Adrenal gland (tissue), 12 donors: Measurements from ENCODE around the gene GRK3. TPM values are rescaled to one million over a fixed set of nuclear protein-coding genes. Genes with fewer than 3 reads are reported as not detected.

ENCODE experiments used
- DNase-seq, 7 donors: peaks; one replicate each; pipeline ENCODE4 v3.0.0-alpha.2; 2019 to 2020
- H3K27ac ChIP-seq, 5 donors: fragments of 200-600 bp; sonication (generic) in 4 of 5; 1 replicate in 3 of 5; 2 replicates in 2 of 5; pipeline versions ENCODE4 v1.5.1 to v1.8.0; 2016 to 2020; ENCODE audit warnings: mild to moderate bottlenecking in 1 of 5
- H3K27me3 ChIP-seq: fragments of 200-600 bp; 2 replicates; pipeline ENCODE4 v1.8.0; 2021
- H3K36me3 ChIP-seq, 2 donors: fragments of 200-600 bp; replicated peaks in 1 of 2; 1 replicate in 1 of 2; 2 replicates in 1 of 2; pipeline versions ENCODE4 v1.5.1 to v1.8.0; 2018 to 2022
- H3K4me1 ChIP-seq, 2 donors: fragments of 200-600 bp; replicated peaks in 1 of 2; 1 replicate in 1 of 2; 2 replicates in 1 of 2; pipeline versions ENCODE4 v1.5.1 to v1.8.0; 2018 to 2021
- H3K4me3 ChIP-seq, 4 donors: fragments of 200-600 bp; sonication (generic) in 3 of 4; one replicate each; pipeline ENCODE4 v1.5.1; 2016 to 2018
- H3K9me3 ChIP-seq, 3 donors: fragments of 200-600 bp; sonication (generic) in 1 of 3; replicated peaks in 1 of 3; 1 replicate in 2 of 3; 2 replicates in 1 of 3; pipeline versions ENCODE4 v1.5.1 to v1.8.0; 2016 to 2021
- POLR2A ChIP-seq, 2 donors: fragments of 450-650 bp; IDR thresholded peaks; one replicate each; pipeline ENCODE4 v1.6.1; 2017; ENCODE audit warnings: antibody characterized with exemption in 2 of 2, mild to moderate bottlenecking in 2 of 2, moderate library complexity in 1 of 2
- WGBS, 4 donors: extraction: QIAGEN DNeasy Blood & Tissue Kit in 2 of 4; methylation state at CpG; one replicate each; pipeline versions ENCODE4 v1.1.5 to v1.1.7; 2013 to 2017; 5-methylcytosine and 5-hydroxymethylcytosine counted together
- intact Hi-C, 2 donors: fragments of 100-400 bp; cut with DNase I; formaldehyde crosslinking; loops; one replicate each; pipeline versions ENCODE4 v1.14.1 to v1.15.0; 2022 to 2023
- polyA plus RNA-seq, 3 donors: library from polyadenylated mRNA; stranded (reverse); fragments of 200-250 nt in 2 of 3; fragments of 350-450 nt in 1 of 3; fragmentation: Illumina TruSeq in 1 of 3; extraction: RNeasy Lipid Tissue Mini Kit (QIAGEN cat#74804) in 1 of 3; gene quantifications; one replicate each; pipeline ENCODE4 v1.2.3, GENCODE V29; 2013 to 2014
- total RNA-seq, 9 donors: library from RNA; depleted of rRNA in 4 of 9; stranded (reverse); fragments of >200 nt in 4 of 9; fragments of 120-200 nt in 1 of 9; fragmentation: NEBNext Ultra II Directional in 1 of 9; extraction: Animal tissue kit (Norgen Biotek cat#: 25700) in 1 of 9; gene quantifications; one replicate each; pipeline versions ENCODE4 v1.1.0 to v1.2.4, GENCODE V29; 2013 to 2023
- TF ChIP-seq, protein P1 (sequence below), 6 experiments: fragments of 450-650 bp in 4 of 6; fragments of 200-600 bp in 2 of 6; sonication (generic) in 1 of 6; IDR thresholded peaks; 1 replicate in 5 of 6; 2 replicates in 1 of 6; pipeline versions ENCODE4 v1.5.1 to v1.8.0; 2016 to 2021; ENCODE audit warnings: antibody characterized with exemption in 6 of 6, mild to moderate bottlenecking in 2 of 6, moderate library complexity in 1 of 6
- donor health status: healthy with polysubstance abuse.
- donor health status: Bipolar disorder and iron deficiency.
- donor health status: DM: yes; HTN: yes; CAD: no.
- donor health status: DM: no; HTN: no; CAD: no.
- donor health status: DM: no; HTN: no; CAD: no.
- donor health status: DM: yes; HTN: yes; CAD: no.

Gene GRK3
- total and polyA plus RNA-seq, 12 donors: 3.2 to 20.9 (median 10.1) TPM

DNA sequence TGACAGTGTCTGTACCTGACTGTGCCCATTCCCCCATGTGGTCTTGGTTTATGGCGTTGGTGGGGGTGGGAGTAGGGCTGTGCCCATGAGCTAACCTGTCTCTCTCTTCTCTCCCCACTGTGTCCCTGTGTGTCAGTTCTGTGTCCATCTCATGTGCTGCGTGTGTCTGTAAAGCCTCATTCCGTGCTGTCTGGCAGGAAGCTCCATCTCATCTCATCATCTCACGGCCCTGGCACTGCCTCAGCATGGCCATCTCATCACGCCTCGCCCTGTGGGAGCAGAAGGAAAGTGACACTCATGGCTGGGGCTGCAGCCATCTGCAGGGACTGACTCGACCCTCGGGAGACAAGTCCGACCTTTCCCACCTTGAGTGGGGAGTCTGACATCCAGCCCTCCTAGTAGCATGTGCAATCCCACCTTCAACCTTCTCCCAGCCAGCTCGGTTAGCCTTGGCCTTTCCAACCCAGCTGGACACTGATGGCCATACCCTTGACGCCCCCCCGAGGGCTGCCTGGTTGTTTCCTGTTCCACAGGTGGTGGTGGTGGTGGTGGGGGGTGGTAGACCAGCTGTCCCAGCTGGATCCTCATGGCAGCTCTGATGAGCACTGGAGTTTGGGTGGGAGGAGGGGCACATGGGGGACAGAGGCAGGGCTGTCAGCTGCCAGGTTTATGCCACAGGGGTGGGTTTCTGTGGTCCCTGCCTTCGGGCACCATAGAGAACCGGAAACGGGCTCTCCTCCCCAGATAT is 196.5 kb downstream of the GRK3 start:
- 78 to 84% (median 81%) methylated on average over 12 to 15 of the region's 15 CpGs for WGBS, 4 donors
- intact Hi-C loops: no loop called here
- Histone ChIP-seq H3K9me3 (no peaks in the 10 kb centered on the region), H3K4me1 (peaks cover 0 to 6% of the 10 kb centered on the region in 2 donors), H3K4me3 (no peak overlapping the region), H3K27ac (no peak overlapping the region), H3K36me3 (no peaks in the 10 kb centered on the region), H3K27me3 (no peaks in the 10 kb centered on the region)
- no peak for DNase-seq
- TF ChIP-seq POLR2A (IDR thresholded peaks at IDR 0.05): no peak
- TF ChIP-seq, protein P1, sequence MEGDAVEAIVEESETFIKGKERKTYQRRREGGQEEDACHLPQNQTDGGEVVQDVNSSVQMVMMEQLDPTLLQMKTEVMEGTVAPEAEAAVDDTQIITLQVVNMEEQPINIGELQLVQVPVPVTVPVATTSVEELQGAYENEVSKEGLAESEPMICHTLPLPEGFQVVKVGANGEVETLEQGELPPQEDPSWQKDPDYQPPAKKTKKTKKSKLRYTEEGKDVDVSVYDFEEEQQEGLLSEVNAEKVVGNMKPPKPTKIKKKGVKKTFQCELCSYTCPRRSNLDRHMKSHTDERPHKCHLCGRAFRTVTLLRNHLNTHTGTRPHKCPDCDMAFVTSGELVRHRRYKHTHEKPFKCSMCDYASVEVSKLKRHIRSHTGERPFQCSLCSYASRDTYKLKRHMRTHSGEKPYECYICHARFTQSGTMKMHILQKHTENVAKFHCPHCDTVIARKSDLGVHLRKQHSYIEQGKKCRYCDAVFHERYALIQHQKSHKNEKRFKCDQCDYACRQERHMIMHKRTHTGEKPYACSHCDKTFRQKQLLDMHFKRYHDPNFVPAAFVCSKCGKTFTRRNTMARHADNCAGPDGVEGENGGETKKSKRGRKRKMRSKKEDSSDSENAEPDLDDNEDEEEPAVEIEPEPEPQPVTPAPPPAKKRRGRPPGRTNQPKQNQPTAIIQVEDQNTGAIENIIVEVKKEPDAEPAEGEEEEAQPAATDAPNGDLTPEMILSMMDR (IDR thresholded peaks at IDR 0.05): no peak

DNA sequence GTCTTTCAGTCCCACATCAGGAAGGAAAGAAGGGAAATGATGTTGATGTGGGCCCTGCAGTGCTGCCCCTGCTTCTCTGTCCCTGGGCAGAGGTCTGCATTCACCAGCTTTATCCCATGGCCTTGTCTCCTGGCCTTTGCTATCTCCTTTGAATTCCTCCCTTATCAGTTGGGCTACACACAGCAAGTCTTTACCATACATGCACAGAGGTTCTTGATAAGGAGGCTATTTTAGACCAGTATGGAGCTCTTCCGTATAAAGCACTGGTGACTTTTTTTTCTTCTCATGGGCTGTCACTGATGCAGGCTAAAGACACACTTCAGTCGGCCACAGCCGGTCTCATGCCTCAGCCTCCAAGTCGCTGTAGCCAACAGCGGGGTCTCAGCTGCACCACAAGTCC is 197.7 kb downstream of the GRK3 start:
- no peaks in the 10 kb centered on the region for H3K27me3 ChIP-seq
- no peaks in the 10 kb centered on the region for H3K36me3 ChIP-seq
- no peak overlapping the region for H3K27ac ChIP-seq
- H3K4me1 ChIP-seq: peaks cover 0 to 6% of the 10 kb centered on the region in 2 donors
- H3K4me3 ChIP-seq: no peak overlapping the region
- no peaks in the 10 kb centered on the region for H3K9me3 ChIP-seq
- TF ChIP-seq, protein P1 (IDR thresholded peaks at IDR 0.05): no peak
- TF ChIP-seq POLR2A (IDR thresholded peaks at IDR 0.05): no peak
- DNase-seq: no peak
- 71 to 88% (median 74%) methylated on average over 4 to 5 of the region's 5 CpGs for WGBS, 4 donors
- intact Hi-C loops: no loop called here

DNA sequence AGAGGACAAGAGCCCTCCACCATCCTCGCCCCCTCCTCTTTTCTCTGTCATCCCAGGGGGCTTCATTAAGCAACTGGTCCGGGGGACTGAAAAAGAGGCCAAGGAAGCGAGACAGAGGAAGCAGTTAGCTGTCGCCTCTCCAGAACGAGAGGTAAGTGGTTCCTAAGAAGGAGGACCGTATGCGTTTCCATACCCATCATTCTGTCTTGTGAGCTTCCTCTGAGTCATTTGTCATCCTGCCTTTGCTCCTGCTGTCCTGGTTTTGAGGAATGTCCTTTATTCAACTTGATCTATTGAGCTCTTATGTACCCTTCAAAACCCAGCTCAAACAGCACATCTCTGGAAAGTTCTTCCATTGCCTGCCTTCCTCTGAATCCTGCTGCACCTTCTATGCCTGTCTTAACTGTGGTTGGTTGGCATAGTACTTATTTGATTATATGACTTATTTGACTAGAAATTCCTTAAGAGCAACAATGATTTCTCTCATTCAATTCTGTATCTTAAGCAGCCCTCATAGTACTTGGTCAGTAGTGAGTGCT is 198.8 kb downstream of the GRK3 start:
- intact Hi-C loops: no loop called here
- H3K36me3 ChIP-seq: no peaks in the 10 kb centered on the region
- no peak overlapping the region for H3K27ac ChIP-seq
- 75 to 88% (median 79%) methylated on average over 7 of the region's 7 CpGs for WGBS, 4 donors
- DNase-seq: no peak
- peaks cover 0 to 6% of the 10 kb centered on the region in 2 donors for H3K4me1 ChIP-seq
- TF ChIP-seq POLR2A (IDR thresholded peaks at IDR 0.05): no peak
- TF ChIP-seq, protein P1 (IDR thresholded peaks at IDR 0.05): no peak
- no peaks in the 10 kb centered on the region for H3K9me3 ChIP-seq
- H3K4me3 ChIP-seq: no peak overlapping the region
- no peaks in the 10 kb centered on the region for H3K27me3 ChIP-seq

DNA sequence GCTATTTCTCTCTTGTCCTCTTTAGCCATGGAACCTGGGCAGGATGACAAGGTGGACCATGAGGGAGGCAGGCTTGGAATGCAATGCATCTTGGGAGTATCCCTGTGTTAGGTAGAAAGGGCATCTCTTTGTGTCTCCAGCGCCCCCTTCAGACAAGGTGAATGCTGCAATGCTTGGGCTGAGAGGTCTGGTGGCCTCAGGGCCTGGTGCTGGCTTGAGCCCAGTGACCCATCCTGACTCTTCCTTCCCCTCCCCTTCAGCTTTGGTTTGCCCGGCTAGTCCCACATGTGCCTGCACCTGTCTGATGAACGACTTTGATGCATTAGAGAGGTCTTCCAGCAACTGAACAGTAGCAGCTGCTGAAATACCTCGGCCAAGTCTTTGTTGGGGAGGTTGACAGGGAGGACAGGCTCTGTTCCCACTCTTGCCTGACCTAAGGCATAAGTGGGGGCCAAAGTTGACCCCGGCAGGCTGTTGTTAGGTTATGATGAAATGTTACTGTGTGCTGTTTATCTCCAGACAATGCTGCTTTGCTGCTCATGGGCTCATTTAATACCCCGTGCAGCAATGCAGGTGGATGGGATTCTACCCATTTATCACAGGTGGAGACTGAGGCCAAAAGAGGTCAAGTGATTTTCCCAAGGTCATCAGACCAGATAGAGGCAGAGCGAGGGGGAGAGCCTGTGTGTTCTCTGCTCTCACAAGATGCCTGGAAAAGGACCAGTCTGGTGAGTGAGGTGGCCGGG is 200.0 kb downstream of the GRK3 start:
- H3K27ac ChIP-seq: no peak overlapping the region
- no peaks in the 10 kb centered on the region for H3K9me3 ChIP-seq
- 70 to 82% (median 73%) methylated on average over 3 to 8 of the region's 8 CpGs for WGBS, 4 donors
- no peak overlapping the region for H3K4me3 ChIP-seq
- H3K27me3 ChIP-seq: no peaks in the 10 kb centered on the region
- intact Hi-C loops: no loop called here
- H3K36me3 ChIP-seq: no peaks in the 10 kb centered on the region
- no peak for TF ChIP-seq POLR2A (IDR thresholded peaks at IDR 0.05)
- TF ChIP-seq, protein P1 (IDR thresholded peaks at IDR 0.05): no peak
- peaks cover 0 to 6% of the 10 kb centered on the region in 2 donors for H3K4me1 ChIP-seq
- no peak for DNase-seq
